Measurements from ENCODE around the gene HJV. TPM values are rescaled to one million over a fixed set of nuclear protein-coding genes. Genes with fewer than 3 reads are reported as not detected.

HJV gene
- total RNA-seq, 1 experiment from 2014 or later: not detected

- no peak overlapping the region for H3K9ac ChIP-seq (ENCODE audit: extremely low read depth, insufficient read length, low read length)
- TF ChIP-seq CTCF (conservative IDR thresholded peaks at IDR 0.05): no peak
- H2BK12ac ChIP-seq (ENCODE audit: insufficient read length, low read depth, low read length): no peak overlapping the region
- WGBS (ENCODE audit: extremely low coverage, insufficient read length, low lambda C conversion rate): no CpG with 5 or more reads among the region's 10 CpGs
- no peak overlapping the region for H3K23ac ChIP-seq (ENCODE audit: insufficient read length, low read depth, low read length)
- Mint-ChIP-seq H3K27ac (peak overlapping the region in 2 of 3 experiments; percentile 19 to 62; a peak in 3 of 7 replicates), H3K9me3 (peaks cover 0 to 3% of the 10 kb centered on the region in 2 experiments; a peak in 2 of 5 replicates), H3K36me3 (ENCODE audit: insufficient read depth in 1 of 3, low read depth in 3 of 3) (peaks cover 32 to 43% (median 32%) of the 10 kb centered on the region in 3 experiments), H3K27me3 (ENCODE audit: low read depth) (no peaks in the 10 kb centered on the region), H3K4me3 (peak overlapping the region in 1 of 2 experiments; percentile 23; a peak in 2 of 5 replicates), H3K4me1 (peaks cover 25 to 36% of the 10 kb centered on the region in 2 experiments)
- no peak overlapping the region for H3K27ac ChIP-seq (ENCODE audit: insufficient read length, low read depth, low read length)
- no peak for DNase-seq
- peaks cover 14% of the 10 kb centered on the region for H3K23me2 ChIP-seq (ENCODE audit: insufficient read length, low read depth, low read length, poor library complexity, severe bottlenecking)
- H3K14ac ChIP-seq (ENCODE audit: insufficient read depth, low read length): no peak overlapping the region
- H3K4ac ChIP-seq (ENCODE audit: low read depth, low read length): no peak overlapping the region
- no peaks in the 10 kb centered on the region for H3K27me3 ChIP-seq (ENCODE audit: insufficient read depth, low read length)
- no peak overlapping the region for H3K4me2 ChIP-seq (ENCODE audit: insufficient read depth, insufficient read length, low read length)
- no peak overlapping the region for H3K18ac ChIP-seq (ENCODE audit: insufficient read length, low read depth, low read length)
- peaks cover 3% of the 10 kb centered on the region; the same call in 1 of the 2 replicates for H3K79me2 ChIP-seq (ENCODE audit: insufficient read depth, low read length)
- no peaks in the 10 kb centered on the region for H4K20me1 ChIP-seq (ENCODE audit: control insufficient read depth, insufficient read depth, insufficient read length)
- no peak overlapping the region for H2BK5ac ChIP-seq (ENCODE audit: insufficient read length, low read length)
- H4K8ac ChIP-seq (replicated peaks; ENCODE audit: insufficient read length, low read depth, low read length): no peak overlapping the region
- H2AFZ ChIP-seq (ENCODE audit: low read length): no peak overlapping the region
- H3K9me3 ChIP-seq (ENCODE audit: control insufficient read depth, low read depth, low read length): no peaks in the 10 kb centered on the region
- no peak overlapping the region for H2BK20ac ChIP-seq (ENCODE audit: low read depth, low read length, poor library complexity, severe bottlenecking)
- H3T11ph ChIP-seq (ENCODE audit: low read length): no peak overlapping the region
- no peak overlapping the region for H2AK5ac ChIP-seq (ENCODE audit: insufficient read length, low read length)
- no peak overlapping the region for H2BK120ac ChIP-seq (ENCODE audit: low read depth, low read length, poor library complexity, severe bottlenecking)
- H4K91ac ChIP-seq (ENCODE audit: insufficient read length, low read depth, low read length): no peak overlapping the region
- peaks cover 7% of the 10 kb centered on the region for H3K79me1 ChIP-seq (ENCODE audit: insufficient read depth, low read depth, low read length, poor library complexity, severe bottlenecking)
- H3K56ac ChIP-seq (ENCODE audit: insufficient read length, low read depth, low read length): no peak overlapping the region
- no peaks in the 10 kb centered on the region; the same call in 1 of the 2 replicates for H3K4me1 ChIP-seq (ENCODE audit: insufficient read depth, low read length)
- H2BK15ac ChIP-seq (ENCODE audit: low read depth, low read length): no peak overlapping the region
- no peak overlapping the region for H4K5ac ChIP-seq (ENCODE audit: insufficient read length, low read depth, low read length)
These were observed 29.7 kb downstream of the HJV start for GRCh38 chr1:145991735-145992412.

All from H9 (cell line).